ENCODE measurements around the gene MAP1S.

MAP1S gene

GRCh38 chr19:17679526-17680229 lies 39.6 kb upstream of the MAP1S start:
- TF ChIP-seq, protein P1, sequence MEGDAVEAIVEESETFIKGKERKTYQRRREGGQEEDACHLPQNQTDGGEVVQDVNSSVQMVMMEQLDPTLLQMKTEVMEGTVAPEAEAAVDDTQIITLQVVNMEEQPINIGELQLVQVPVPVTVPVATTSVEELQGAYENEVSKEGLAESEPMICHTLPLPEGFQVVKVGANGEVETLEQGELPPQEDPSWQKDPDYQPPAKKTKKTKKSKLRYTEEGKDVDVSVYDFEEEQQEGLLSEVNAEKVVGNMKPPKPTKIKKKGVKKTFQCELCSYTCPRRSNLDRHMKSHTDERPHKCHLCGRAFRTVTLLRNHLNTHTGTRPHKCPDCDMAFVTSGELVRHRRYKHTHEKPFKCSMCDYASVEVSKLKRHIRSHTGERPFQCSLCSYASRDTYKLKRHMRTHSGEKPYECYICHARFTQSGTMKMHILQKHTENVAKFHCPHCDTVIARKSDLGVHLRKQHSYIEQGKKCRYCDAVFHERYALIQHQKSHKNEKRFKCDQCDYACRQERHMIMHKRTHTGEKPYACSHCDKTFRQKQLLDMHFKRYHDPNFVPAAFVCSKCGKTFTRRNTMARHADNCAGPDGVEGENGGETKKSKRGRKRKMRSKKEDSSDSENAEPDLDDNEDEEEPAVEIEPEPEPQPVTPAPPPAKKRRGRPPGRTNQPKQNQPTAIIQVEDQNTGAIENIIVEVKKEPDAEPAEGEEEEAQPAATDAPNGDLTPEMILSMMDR (IDR thresholded peaks at IDR 0.05; ENCODE audit: low read depth, low read length), result no peak
- no peak for DNase-seq (ENCODE audit: low read depth in 2 of 2)
- no peak overlapping the region for H3K4me3 ChIP-seq (replicated peaks in 1 of 2; ENCODE audit: low read depth in 2 of 2, low read length in 2 of 2)

GRCh38 chr19:17680230-17680722 lies 39.0 kb upstream of the MAP1S start:
- peak overlapping the region in 1 of 2 donors; percentile 11 for H3K4me3 ChIP-seq (replicated peaks in 1 of 2; ENCODE audit: low read depth in 2 of 2, low read length in 2 of 2)
- TF ChIP-seq, protein P1 (IDR thresholded peaks at IDR 0.05; ENCODE audit: low read depth, low read length), result no peak
- DNase-seq (ENCODE audit: low read depth in 2 of 2), result peak; percentile 66 to 69

DNA sequence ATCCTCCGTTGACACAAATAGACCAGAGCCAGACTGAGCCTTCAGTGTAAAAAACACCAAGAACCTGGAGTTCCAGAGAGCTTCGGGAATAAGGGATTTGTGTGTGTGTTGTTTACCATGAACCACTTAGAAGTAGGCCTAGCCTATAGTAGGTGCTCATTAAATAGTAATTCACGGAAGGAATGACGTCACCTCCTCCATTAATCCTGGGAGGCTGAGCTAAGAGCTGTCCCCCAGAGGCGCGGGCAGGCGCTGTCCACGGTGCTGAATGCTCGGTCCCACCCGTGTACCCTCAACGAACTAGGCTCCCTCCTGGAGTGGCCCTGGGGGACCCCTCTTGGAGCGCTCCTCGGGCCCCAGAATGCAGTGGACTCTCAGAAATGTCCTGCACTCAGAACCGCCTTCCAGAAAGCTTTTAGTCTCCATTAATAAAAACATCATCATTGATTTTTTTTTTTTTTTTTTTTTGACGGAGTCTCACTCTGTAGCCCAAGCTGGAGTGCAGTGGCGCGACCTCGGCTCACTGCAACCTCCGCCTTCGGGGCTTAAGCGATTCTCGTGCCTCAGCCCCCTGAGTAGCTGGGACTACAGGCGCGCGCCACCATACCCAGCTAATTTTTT lies 37.7 kb upstream of the MAP1S start:
- TF ChIP-seq, protein P1 (IDR thresholded peaks at IDR 0.05; ENCODE audit: low read depth, low read length), result no peak
- peak; percentile 50 to 54 for DNase-seq (ENCODE audit: low read depth in 2 of 2)
- no peak overlapping the region for H3K4me3 ChIP-seq (replicated peaks in 1 of 2; ENCODE audit: low read depth in 2 of 2, low read length in 2 of 2)

DNA sequence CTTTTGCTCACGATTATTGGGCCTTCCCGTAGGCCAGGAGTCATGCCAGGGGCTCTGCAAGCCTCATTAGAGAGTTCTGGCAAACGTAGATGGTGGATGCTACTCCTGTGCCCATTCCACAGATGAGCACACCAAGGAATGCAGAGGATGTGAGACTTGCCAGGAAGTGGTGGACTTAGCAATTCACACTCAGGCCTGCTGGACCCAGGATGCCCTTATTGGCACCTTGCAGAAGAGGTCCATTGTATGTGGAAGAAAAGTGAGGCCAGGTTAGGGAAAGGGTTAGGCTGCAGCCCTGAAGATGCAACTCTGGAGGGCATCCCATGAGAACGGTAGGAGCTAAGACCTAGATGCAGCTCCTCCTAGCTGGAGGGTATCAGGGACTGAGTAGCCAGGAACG lies 37.0 kb upstream of the MAP1S start:
- no peak overlapping the region for H3K4me3 ChIP-seq (replicated peaks in 1 of 2; ENCODE audit: low read depth in 2 of 2, low read length in 2 of 2)
- TF ChIP-seq, protein P1 (IDR thresholded peaks at IDR 0.05; ENCODE audit: low read depth, low read length), result no peak
- no peak for DNase-seq (ENCODE audit: low read depth in 2 of 2)

GRCh38 chr19:17683078-17683477 lies 36.2 kb upstream of the MAP1S start:
- TF ChIP-seq, protein P1 (IDR thresholded peaks at IDR 0.05; ENCODE audit: low read depth, low read length), result no peak
- H3K4me3 ChIP-seq (replicated peaks in 1 of 2; ENCODE audit: low read depth in 2 of 2, low read length in 2 of 2), result no peak overlapping the region
- no peak for DNase-seq (ENCODE audit: low read depth in 2 of 2)

- TF ChIP-seq, protein P1 (IDR thresholded peaks at IDR 0.05; ENCODE audit: low read depth, low read length), result no peak
- no peak overlapping the region for H3K4me3 ChIP-seq (replicated peaks in 1 of 2; ENCODE audit: low read depth in 2 of 2, low read length in 2 of 2)
- DNase-seq (ENCODE audit: low read depth in 2 of 2), result no peak
Observed at GRCh38 chr19:17684256-17684655, 35.0 kb upstream of the MAP1S start.
